Mucosa of descending colon (tissue), 3 donors: Measurements from ENCODE around the gene GLRA1. TPM values are rescaled to one million over a fixed set of nuclear protein-coding genes. Genes with fewer than 3 reads are reported as not detected.

Source experiments
- ATAC-seq: fragments of 200-7000 bp; cut with Tn5 transposase; one replicate; pipeline ENCODE4 v1.9.1; 2020; ENCODE audit warnings: mild to moderate bottlenecking, moderate library complexity
- DNase-seq, 3 donors: peaks; one replicate each; pipeline ENCODE4 v3.0.0-alpha.2; 2020
- H3K36me3 ChIP-seq: fragments of 200-600 bp; one replicate; pipeline ENCODE4 v1.8.0; 2021; ENCODE audit warnings: low read depth, mild to moderate bottlenecking
- H3K4me1 ChIP-seq: fragments of 200-600 bp; one replicate; pipeline ENCODE4 v1.8.0; 2021; ENCODE audit warnings: low read depth, mild to moderate bottlenecking
- H3K4me3 ChIP-seq: fragments of 200-600 bp; one replicate; pipeline ENCODE4 v1.8.0; 2021; ENCODE audit warnings: mild to moderate bottlenecking
- H3K9me3 ChIP-seq: fragments of 200-600 bp; one replicate; pipeline ENCODE4 v1.8.0; 2021; ENCODE audit warnings: mild to moderate bottlenecking
- CTCF ChIP-seq: fragments of 200-600 bp; IDR thresholded peaks from one replicate; pipeline ENCODE4 v1.8.0; 2022; ENCODE audit warnings: antibody characterized with exemption, mild to moderate bottlenecking
- intact Hi-C, 2 donors: fragments of 100-400 bp; cut with DNase I in 1 of 2; cut with micrococcal nuclease in 1 of 2; formaldehyde crosslinking; loops; one replicate each; pipeline versions ENCODE4 v1.11.0 to v1.11.1; 2022; cut with DNase I, micrococcal nuclease
- total RNA-seq, 3 donors: library from RNA; stranded (reverse); fragmentation: NEBNext Ultra II Directional in 2 of 3; extraction: Animal tissue kit (Norgen Biotek cat#: 25700) in 2 of 3; gene quantifications; one replicate each; pipeline versions ENCODE4 v1.2.1 to v1.2.4, GENCODE V29; 2021 to 2023
- donor health status: DM: no; HTN: no; CAD: no; lungs with moderate emphysema.
- donor health status: DM: no; HTN: no; CAD: no.
- donor health status: DM: no; HTN: yes; CAD: no.

Gene GLRA1
- total RNA-seq, 3 donors from 2014 or later: not detected

- H3K4me3 ChIP-seq: no peak overlapping the region
- intact Hi-C loops: no loop called here
- no peaks in the 10 kb centered on the region for H3K4me1 ChIP-seq
- no peaks in the 10 kb centered on the region for H3K9me3 ChIP-seq
- no peak for TF ChIP-seq CTCF
- no peaks in the 10 kb centered on the region for H3K36me3 ChIP-seq
- DNase-seq (no peak), ATAC-seq (no peak)
Measured at GRCh38 chr5:151906246-151906645, 18.4 kb downstream of the GLRA1 start.

GRCh38 chr5:151905557-151905961, 19.1 kb downstream of the GLRA1 start:
- DNase-seq (no peak), ATAC-seq (no peak)
- no peak overlapping the region for H3K4me3 ChIP-seq
- no peak for TF ChIP-seq CTCF
- no peaks in the 10 kb centered on the region for H3K36me3 ChIP-seq
- no peaks in the 10 kb centered on the region for H3K9me3 ChIP-seq
- H3K4me1 ChIP-seq: no peaks in the 10 kb centered on the region
- intact Hi-C loops: no loop called here

GRCh38 chr5:151904909-151905308, 19.7 kb downstream of the GLRA1 start:
- no peaks in the 10 kb centered on the region for H3K36me3 ChIP-seq
- H3K4me1 ChIP-seq: no peaks in the 10 kb centered on the region
- DNase-seq (no peak), ATAC-seq (no peak)
- intact Hi-C loops: no loop called here
- TF ChIP-seq CTCF: no peak
- no peaks in the 10 kb centered on the region for H3K9me3 ChIP-seq
- no peak overlapping the region for H3K4me3 ChIP-seq

GRCh38 chr5:151904127-151904526, 20.5 kb downstream of the GLRA1 start:
- TF ChIP-seq CTCF: no peak
- H3K9me3 ChIP-seq: no peaks in the 10 kb centered on the region
- ATAC-seq (no peak), DNase-seq (no peak)
- H3K4me1 ChIP-seq: no peaks in the 10 kb centered on the region
- no peaks in the 10 kb centered on the region for H3K36me3 ChIP-seq
- intact Hi-C loops: no loop called here
- H3K4me3 ChIP-seq: no peak overlapping the region

- Histone ChIP-seq H3K4me1 (no peaks in the 10 kb centered on the region), H3K4me3 (no peak overlapping the region), H3K9me3 (no peaks in the 10 kb centered on the region), H3K36me3 (no peaks in the 10 kb centered on the region)
- ATAC-seq (no peak), DNase-seq (no peak)
- intact Hi-C loops: no loop called here
- no peak for TF ChIP-seq CTCF
Measured at GRCh38 chr5:151903243-151903653, 21.4 kb downstream of the GLRA1 start.

GRCh38 chr5:151902215-151902614, 22.4 kb downstream of the GLRA1 start:
- Histone ChIP-seq H3K36me3 (no peaks in the 10 kb centered on the region), H3K9me3 (no peaks in the 10 kb centered on the region), H3K4me1 (no peaks in the 10 kb centered on the region), H3K4me3 (no peak overlapping the region)
- DNase-seq (no peak), ATAC-seq (no peak)
- TF ChIP-seq CTCF: no peak
- intact Hi-C loops: no loop called here
